ENCODE measurements around the gene KRTAP10-6. TPM values are rescaled to one million over a fixed set of nuclear protein-coding genes. Genes with fewer than 3 reads are reported as not detected.
"Not testable (repeated sequence)": the region's sequence is repeated elsewhere in the genome, so short reads cannot be mapped to it uniquely, and the experiment has no call there.

Gene KRTAP10-6
- total and polyA plus RNA-seq, 2 experiments from 2014 or later: not detected

- no peak for DNase-seq (ENCODE audit: low spot score)
- TF ChIP-seq EZH2phosphoT487 (IDR thresholded peaks at IDR 0.05; ENCODE audit: low read depth, severe bottlenecking, unreplicated experiment) (no peak), EZH2 (IDR thresholded peaks at IDR 0.05; ENCODE audit: borderline replicate concordance) (no peak), CTCF (IDR thresholded peaks at IDR 0.05; ENCODE audit: poor library complexity) (no peak)
- WGBS (ENCODE audit: low lambda C conversion rate, missing lambda C conversion rate): 82% methylated on average over 6 of the region's 6 CpGs
- no peaks in the 10 kb centered on the region for H4K20me1 ChIP-seq (ENCODE audit: insufficient read depth, poor library complexity, severe bottlenecking)
- H3K36me3 ChIP-seq (replicated peaks; ENCODE audit: insufficient read depth, low read depth): no peaks in the 10 kb centered on the region
- no peaks in the 10 kb centered on the region for H3K4me1 ChIP-seq (ENCODE audit: insufficient read depth)
- H3K9me3 ChIP-seq (ENCODE audit: low read depth): no peaks in the 10 kb centered on the region
- no peak overlapping the region for H3K4me3 ChIP-seq
- no peaks in the 10 kb centered on the region for H3K27me3 ChIP-seq
- H3K27ac ChIP-seq: no peak overlapping the region
- H3K79me2 ChIP-seq: no peaks in the 10 kb centered on the region
- no peaks in the 10 kb centered on the region for H3K9me2 ChIP-seq (replicated peaks; ENCODE audit: insufficient read depth)
- H3K4me2 ChIP-seq: no peak overlapping the region
- H2AFZ ChIP-seq: no peak overlapping the region
Observed at GRCh38 chr21:44552136-44552535, 40.2 kb downstream of the KRTAP10-6 start.

GRCh38 chr21:44551340-44551961 is 40.9 kb downstream of the KRTAP10-6 start, which contains the start of gene KRTAP10-2:
Gene KRTAP10-2 (minus strand): TSS chr21:44551505. CDS start chr21:44551458, 47 bp downstream.
- H3K27me3 ChIP-seq: no peaks in the 10 kb centered on the region
- H3K36me3 ChIP-seq (replicated peaks; ENCODE audit: insufficient read depth, low read depth): no peaks in the 10 kb centered on the region
- WGBS (ENCODE audit: low lambda C conversion rate, missing lambda C conversion rate): 81% methylated on average over 16 of the region's 17 CpGs
- no peak within 1 kb of the TSS for H3K27ac ChIP-seq
- DNase-seq (ENCODE audit: low spot score): no peak
- no peaks in the 10 kb centered on the region for H4K20me1 ChIP-seq (ENCODE audit: insufficient read depth, poor library complexity, severe bottlenecking)
- H3K4me1 ChIP-seq (ENCODE audit: insufficient read depth): no peaks in the 10 kb centered on the region
- no peak within 1 kb of the TSS for H3K4me2 ChIP-seq
- no peaks in the 10 kb centered on the region for H3K9me2 ChIP-seq (replicated peaks; ENCODE audit: insufficient read depth)
- no peak within 1 kb of the TSS for H2AFZ ChIP-seq
- H3K79me2 ChIP-seq: no peaks in the 10 kb centered on the region
- H3K4me3 ChIP-seq: no peak within 1 kb of the TSS
- H3K9me3 ChIP-seq (ENCODE audit: low read depth): no peaks in the 10 kb centered on the region
- no peak for TF ChIP-seq CTCF (IDR thresholded peaks at IDR 0.05; ENCODE audit: poor library complexity)
- TF ChIP-seq EZH2 (IDR thresholded peaks at IDR 0.05; ENCODE audit: borderline replicate concordance): no peak
- TF ChIP-seq EZH2phosphoT487 (IDR thresholded peaks at IDR 0.05; ENCODE audit: low read depth, severe bottlenecking, unreplicated experiment): no peak

GRCh38 chr21:44550807-44551206 is 41.5 kb downstream of the KRTAP10-6 start:
- TF ChIP-seq CTCF (IDR thresholded peaks at IDR 0.05; ENCODE audit: poor library complexity) (no peak), EZH2phosphoT487 (IDR thresholded peaks at IDR 0.05; ENCODE audit: low read depth, severe bottlenecking, unreplicated experiment) (no peak), EZH2 (IDR thresholded peaks at IDR 0.05; ENCODE audit: borderline replicate concordance) (no peak)
- Histone ChIP-seq H3K4me3 (no peak overlapping the region), H3K36me3 (replicated peaks; ENCODE audit: insufficient read depth, low read depth) (no peaks in the 10 kb centered on the region), H3K9me2 (replicated peaks; ENCODE audit: insufficient read depth) (no peaks in the 10 kb centered on the region), H3K27me3 (no peaks in the 10 kb centered on the region), H3K9me3 (ENCODE audit: low read depth) (peaks cover under 1% of the 10 kb centered on the region), H4K20me1 (ENCODE audit: insufficient read depth, poor library complexity, severe bottlenecking) (no peaks in the 10 kb centered on the region), H3K4me1 (ENCODE audit: insufficient read depth) (no peaks in the 10 kb centered on the region), H3K79me2 (no peaks in the 10 kb centered on the region), H3K4me2 (no peak overlapping the region), H2AFZ (no peak overlapping the region), H3K27ac (no peak overlapping the region)
- no peak for DNase-seq (ENCODE audit: low spot score)
- 82% methylated on average over 10 of the region's 10 CpGs for WGBS (ENCODE audit: low lambda C conversion rate, missing lambda C conversion rate)

GRCh38 chr21:44550285-44550684 is 42.0 kb downstream of the KRTAP10-6 start:
- not testable (repeated sequence) for H3K4me3 ChIP-seq; H3K27me3 ChIP-seq; H3K79me2 ChIP-seq; H3K4me1 ChIP-seq (ENCODE audit: insufficient read depth); DNase-seq (ENCODE audit: low spot score); H3K4me2 ChIP-seq; H3K9me2 ChIP-seq (replicated peaks; ENCODE audit: insufficient read depth); H2AFZ ChIP-seq; H4K20me1 ChIP-seq (ENCODE audit: insufficient read depth, poor library complexity, severe bottlenecking); H3K27ac ChIP-seq; H3K36me3 ChIP-seq (replicated peaks; ENCODE audit: insufficient read depth, low read depth); H3K9me3 ChIP-seq (ENCODE audit: low read depth)
- WGBS (ENCODE audit: low lambda C conversion rate, missing lambda C conversion rate): 90% methylated on average over 17 of the region's 17 CpGs
